ENCODE results near the gene DUOXA2.

GRCh38 chr15:45137703-45138102 is 23.6 kb downstream of the DUOXA2 start:
- TF ChIP-seq, protein P1, sequence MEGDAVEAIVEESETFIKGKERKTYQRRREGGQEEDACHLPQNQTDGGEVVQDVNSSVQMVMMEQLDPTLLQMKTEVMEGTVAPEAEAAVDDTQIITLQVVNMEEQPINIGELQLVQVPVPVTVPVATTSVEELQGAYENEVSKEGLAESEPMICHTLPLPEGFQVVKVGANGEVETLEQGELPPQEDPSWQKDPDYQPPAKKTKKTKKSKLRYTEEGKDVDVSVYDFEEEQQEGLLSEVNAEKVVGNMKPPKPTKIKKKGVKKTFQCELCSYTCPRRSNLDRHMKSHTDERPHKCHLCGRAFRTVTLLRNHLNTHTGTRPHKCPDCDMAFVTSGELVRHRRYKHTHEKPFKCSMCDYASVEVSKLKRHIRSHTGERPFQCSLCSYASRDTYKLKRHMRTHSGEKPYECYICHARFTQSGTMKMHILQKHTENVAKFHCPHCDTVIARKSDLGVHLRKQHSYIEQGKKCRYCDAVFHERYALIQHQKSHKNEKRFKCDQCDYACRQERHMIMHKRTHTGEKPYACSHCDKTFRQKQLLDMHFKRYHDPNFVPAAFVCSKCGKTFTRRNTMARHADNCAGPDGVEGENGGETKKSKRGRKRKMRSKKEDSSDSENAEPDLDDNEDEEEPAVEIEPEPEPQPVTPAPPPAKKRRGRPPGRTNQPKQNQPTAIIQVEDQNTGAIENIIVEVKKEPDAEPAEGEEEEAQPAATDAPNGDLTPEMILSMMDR (IDR thresholded peaks at IDR 0.05): no peak
- no peak for TF ChIP-seq POLR2A (IDR thresholded peaks at IDR 0.05)

All from upper lobe of left lung (tissue), 4 donors.